Stomach (tissue), 9 donors: Measurements from ENCODE around the gene IL17RE. TPM values are rescaled to one million over a fixed set of nuclear protein-coding genes. Genes with fewer than 3 reads are reported as not detected.

ENCODE experiments used
- DNase-seq, 2 donors: peaks; one replicate each; pipeline versions ENCODE4 v3.0.0 to v3.0.0-alpha.2; 2013 to 2019
- H3K27ac ChIP-seq, 5 donors: fragments of 200-600 bp in 4 of 5; sonication (generic) in 4 of 5; one replicate each; pipeline ENCODE4 v1.5.1; 2013 to 2019; ENCODE audit warnings: mild to moderate bottlenecking in 1 of 5, moderate library complexity in 1 of 5
- H3K27me3 ChIP-seq, 3 donors: fragments of 200-600 bp; sonication (generic); one replicate each; pipeline ENCODE4 v1.5.1; 2017 to 2019; ENCODE audit warnings: mixed run types in 1 of 3
- H3K36me3 ChIP-seq, 4 donors: fragments of 200-600 bp; sonication (generic); 1 replicate in 3 of 4; 2 replicates in 1 of 4; pipeline ENCODE4 v1.5.1; 2016 to 2019
- H3K4me1 ChIP-seq, 4 donors: fragments of 200-600 bp; sonication (generic); one replicate each; pipeline ENCODE4 v1.5.1; 2016 to 2019
- H3K4me3 ChIP-seq, 4 donors: fragments of 200-600 bp; sonication (generic) in 3 of 4; one replicate each; pipeline ENCODE4 v1.5.1; 2016 to 2019; ENCODE audit warnings: mild to moderate bottlenecking in 1 of 4
- H3K9me3 ChIP-seq, 4 donors: fragments of 200-600 bp; sonication (generic); one replicate each; pipeline ENCODE4 v1.5.1; 2016 to 2019
- CTCF ChIP-seq, 7 experiments: fragments of 450-650 bp in 4 of 7; fragments of 200-600 bp in 3 of 7; sonication (generic) in 3 of 7; IDR thresholded peaks; one replicate each; pipeline ENCODE4 v1.5.1; 2016 to 2019; ENCODE audit warnings: antibody characterized with exemption in 7 of 7, control low read depth in 2 of 7, mild to moderate bottlenecking in 1 of 7
- EP300 ChIP-seq: sonication (generic); formaldehyde crosslinking; IDR thresholded peaks from one replicate; pipeline ENCODE4 v1.6.1; 2017; ENCODE audit warnings: antibody characterized with exemption
- POLR2A ChIP-seq, 4 donors: fragments of 450-650 bp; IDR thresholded peaks; one replicate each; pipeline ENCODE4 v1.6.1; 2016; ENCODE audit warnings: antibody characterized with exemption in 4 of 4, control low read depth in 2 of 4, mild to moderate bottlenecking in 1 of 4, moderate library complexity in 1 of 4
- POLR2AphosphoS5 ChIP-seq, 3 donors: sonication (generic); formaldehyde crosslinking; IDR thresholded peaks; one replicate each; pipeline ENCODE4 v1.6.1; 2016; ENCODE audit warnings: antibody characterized with exemption in 3 of 3
- WGBS, 5 donors: extraction: QIAGEN DNeasy Blood & Tissue Kit in 3 of 5; methylation state at CpG; one replicate each; pipeline versions ENCODE4 v1.1.5 to v1.1.7; 2013 to 2018; 5-methylcytosine and 5-hydroxymethylcytosine counted together
- intact Hi-C: fragments of 100-400 bp; cut with DNase I; formaldehyde crosslinking; loops from one replicate; pipeline ENCODE4 v1.15.1; 2023; ENCODE audit warnings: low total_unique reads
- polyA plus RNA-seq, 3 donors: library from polyadenylated mRNA; stranded (reverse); fragments of 200-250 nt; gene quantifications; one replicate each; pipeline ENCODE4 v1.2.3, GENCODE V29; 2013
- total RNA-seq, 5 donors: library from RNA; depleted of rRNA; stranded (reverse); fragments of >200 nt; gene quantifications; one replicate each; pipeline versions ENCODE4 v1.1.0 to v1.2.3, GENCODE V29; 2014 to 2016
- donor health status: healthy with polysubstance abuse.
- donor health status: Bipolar disorder and iron deficiency.
- donor health status: healthy.

The IL17RE gene
- total and polyA plus RNA-seq, 8 donors = 10.3 to 301 (median 40.7) TPM

GRCh38 chr3:9933561-9934234 lies 31.1 kb downstream of the IL17RE start, which contains the start of gene CRELD1:
Gene CRELD1 (plus strand): TSS chr3:9933834. CDS start chr3:9934439, 605 bp downstream.
- peak within 1 kb of the TSS; percentile 64 to 78 (median 76) for H3K4me3 ChIP-seq
- no peaks in the 10 kb centered on the region for H3K9me3 ChIP-seq
- peak in 2 of 4 donors; percentile 12 to 83 for TF ChIP-seq POLR2A (IDR thresholded peaks at IDR 0.05)
- no peak for TF ChIP-seq CTCF (IDR thresholded peaks at IDR 0.05)
- TF ChIP-seq EP300 = no peak
- TF ChIP-seq POLR2AphosphoS5 (IDR thresholded peaks at IDR 0.05) = peak; percentile 91 to 96 (median 93)

DNA sequence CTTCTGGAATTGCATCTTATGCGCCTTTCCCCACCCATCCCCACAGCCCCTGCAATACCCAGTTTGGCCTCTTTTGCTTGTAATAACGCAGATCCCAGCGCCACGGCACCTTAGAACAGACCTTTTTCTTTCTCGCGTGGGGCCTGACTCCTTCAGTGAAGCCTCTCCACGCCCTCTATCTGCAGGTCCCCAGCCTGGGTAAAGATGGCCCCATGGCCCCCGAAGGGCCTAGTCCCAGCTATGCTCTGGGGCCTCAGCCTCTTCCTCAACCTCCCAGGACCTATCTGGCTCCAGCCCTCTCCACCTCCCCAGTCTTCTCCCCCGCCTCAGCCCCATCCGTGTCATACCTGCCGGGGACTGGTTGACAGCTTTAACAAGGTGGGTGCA lies 31.6 kb downstream of the IL17RE start:
- Histone ChIP-seq H3K27ac (peak overlapping the region; percentile 93 to 98 (median 95)), H3K36me3 (peaks cover 9 to 46% (median 35%) of the 10 kb centered on the region in 4 donors), H3K9me3 (no peaks in the 10 kb centered on the region), H3K27me3 (no peaks in the 10 kb centered on the region), H3K4me3 (peak overlapping the region; percentile 64 to 78 (median 76)), H3K4me1 (peaks cover 12 to 53% (median 47%) of the 10 kb centered on the region in 4 donors)
- DNase-seq = no peak
- TF ChIP-seq EP300 (no peak), POLR2AphosphoS5 (IDR thresholded peaks at IDR 0.05) (no peak), POLR2A (IDR thresholded peaks at IDR 0.05) (no peak), CTCF (IDR thresholded peaks at IDR 0.05) (peak in 1 of 7 experiments; percentile 5)
- intact Hi-C loops = no loop called here
- WGBS, 5 donors = 5 to 15% (median 11%) methylated on average over 11 of the region's 11 CpGs

More at GRCh38 chr3:9933561-9934234, 31.1 kb downstream of the IL17RE start, which contains the start of gene CRELD1:
- 0 to 1% (median 0%) methylated on average over 31 to 50 of the region's 50 CpGs for WGBS, 5 donors
- Histone ChIP-seq H3K27ac (peak within 1 kb of the TSS; percentile 93 to 98 (median 95)), H3K4me1 (peaks cover 12 to 53% (median 47%) of the 10 kb centered on the region in 4 donors), H3K36me3 (peaks cover 9 to 51% (median 40%) of the 10 kb centered on the region in 4 donors), H3K27me3 (no peaks in the 10 kb centered on the region)
- DNase-seq = peak; percentile 98 to 99
- intact Hi-C loops = no loop called here

- intact Hi-C loops = no loop called here
- no peak for DNase-seq
- Histone ChIP-seq H3K27me3 (no peaks in the 10 kb centered on the region), H3K36me3 (peaks cover 9 to 43% (median 29%) of the 10 kb centered on the region in 4 donors), H3K9me3 (no peaks in the 10 kb centered on the region), H3K4me3 (peak overlapping the region; percentile 64 to 78 (median 76)), H3K4me1 (peaks cover 12 to 53% (median 47%) of the 10 kb centered on the region in 4 donors), H3K27ac (peak overlapping the region in 2 of 5 donors; percentile 94 to 95)
- 34 to 59% (median 42%) methylated on average over 4 of the region's 4 CpGs for WGBS, 5 donors
- TF ChIP-seq POLR2A (IDR thresholded peaks at IDR 0.05) (no peak), POLR2AphosphoS5 (IDR thresholded peaks at IDR 0.05) (no peak), CTCF (IDR thresholded peaks at IDR 0.05) (no peak), EP300 (no peak)
Measured at GRCh38 chr3:9934993-9935392, 32.3 kb downstream of the IL17RE start.

- peaks cover 12 to 53% (median 47%) of the 10 kb centered on the region in 4 donors for H3K4me1 ChIP-seq
- intact Hi-C loops = no loop called here
- no peak for DNase-seq
- WGBS, 5 donors = 86 to 96% (median 90%) methylated on average over 5 of the region's 5 CpGs
- no peak for TF ChIP-seq EP300
- TF ChIP-seq POLR2AphosphoS5 (IDR thresholded peaks at IDR 0.05) = no peak
- TF ChIP-seq POLR2A (IDR thresholded peaks at IDR 0.05) = no peak
- TF ChIP-seq CTCF (IDR thresholded peaks at IDR 0.05) = no peak
- no peaks in the 10 kb centered on the region for H3K27me3 ChIP-seq
- H3K27ac ChIP-seq = no peak overlapping the region
- peak overlapping the region in 1 of 4 donors; percentile 64 for H3K4me3 ChIP-seq
- peaks cover 9 to 37% (median 27%) of the 10 kb centered on the region in 4 donors for H3K36me3 ChIP-seq
- no peaks in the 10 kb centered on the region for H3K9me3 ChIP-seq
Measured at GRCh38 chr3:9935966-9936510, 33.4 kb downstream of the IL17RE start.
